Aorta (tissue), 5 donors: ENCODE measurements around the gene SUSD4. TPM values are rescaled to one million over a fixed set of nuclear protein-coding genes. Genes with fewer than 3 reads are reported as not detected.

Source experiments
- ATAC-seq: fragments of 200-7000 bp; cut with Tn5 transposase; one replicate; pipeline ENCODE4 v1.9.1; 2022; ENCODE audit warnings: moderate library complexity; ENCODE audit not compliant: low FRiP score
- DNase-seq, 2 donors: peaks; one replicate each; pipeline ENCODE4 v3.0.0-alpha.2; 2020
- H3K27ac ChIP-seq, 2 donors: one replicate each; pipeline ENCODE4 v1.5.1; 2013; ENCODE audit warnings: low read length in 2 of 2, mild to moderate bottlenecking in 2 of 2, moderate library complexity in 2 of 2, control low read depth in 1 of 2, inconsistent platforms in 1 of 2, low read depth in 1 of 2
- H3K27me3 ChIP-seq, 2 donors: one replicate each; pipeline ENCODE4 v1.6.1; 2013; ENCODE audit warnings: control low read depth in 1 of 2, low read length in 1 of 2, mild to moderate bottlenecking in 1 of 2, moderate library complexity in 1 of 2; ENCODE audit not compliant: insufficient read depth in 2 of 2, control insufficient read depth in 1 of 2
- H3K36me3 ChIP-seq, 2 donors: one replicate each; pipeline ENCODE4 v1.6.1; 2013; ENCODE audit warnings: control low read depth in 1 of 2, low read length in 1 of 2, mild to moderate bottlenecking in 1 of 2; ENCODE audit not compliant: insufficient read depth in 2 of 2, control insufficient read depth in 1 of 2
- H3K4me1 ChIP-seq, 2 donors: one replicate each; pipeline ENCODE4 v1.6.1; 2013; ENCODE audit warnings: low read length in 2 of 2, control low read depth in 1 of 2, mild to moderate bottlenecking in 1 of 2, moderate library complexity in 1 of 2; ENCODE audit not compliant: insufficient read depth in 2 of 2, control insufficient read depth in 1 of 2
- H3K4me3 ChIP-seq, 2 donors: one replicate each; pipeline ENCODE4 v1.5.1; 2013; ENCODE audit warnings: low read length in 2 of 2, control low read depth in 1 of 2, mild to moderate bottlenecking in 1 of 2
- H3K9me3 ChIP-seq: one replicate; pipeline ENCODE4 v1.6.1; 2013; ENCODE audit warnings: mild to moderate bottlenecking, low read length; ENCODE audit not compliant: control insufficient read depth
- WGBS, 2 donors: extraction: QIAGEN DNeasy Blood & Tissue Kit; methylation state at CpG; one replicate each; pipeline ENCODE4 v1.1.7; 2013; 5-methylcytosine and 5-hydroxymethylcytosine counted together
- intact Hi-C, 2 donors: fragments of 100-400 bp; cut with DNase I; formaldehyde crosslinking; loops; one replicate each; pipeline versions ENCODE4 v1.14.2 to v1.15.0; 2022
- polyA plus RNA-seq, 2 donors: library from polyadenylated mRNA; stranded (reverse); fragments of 200-250 nt; gene quantifications; one replicate each; pipeline ENCODE4 v1.2.3, GENCODE V29; 2013
- total RNA-seq, 2 donors: library from RNA; stranded (reverse); fragmentation: NEBNext Ultra II Directional; extraction: Animal tissue kit (Norgen Biotek cat#: 25700); gene quantifications; one replicate each; pipeline ENCODE4 v1.2.1, GENCODE V29; 2021
- donor health status: healthy with polysubstance abuse.
- donor health status: Bipolar disorder and iron deficiency.
- donor health status: DM: no; HTN: no; CAD: no.
- donor health status: DM: no; HTN: no; CAD: no.
- donor health status: DM: yes; HTN: yes; CAD: no.

SUSD4 gene
- total and polyA plus RNA-seq, 4 donors = 0.46 to 0.81 (median 0.57) TPM

- Histone ChIP-seq H3K4me3 (no peak overlapping the region), H3K9me3 (no peaks in the 10 kb centered on the region), H3K27me3 (no peaks in the 10 kb centered on the region), H3K4me1 (no peaks in the 10 kb centered on the region), H3K36me3 (no peaks in the 10 kb centered on the region), H3K27ac (no peak overlapping the region)
- 76 to 85% methylated on average over 5 of the region's 5 CpGs for WGBS, 2 donors
- no peak for ATAC-seq
- intact Hi-C loops = no loop called here
- DNase-seq = no peak
Observed at GRCh38 chr1:223211323-223211985, 152.5 kb downstream of the SUSD4 start.

DNA sequence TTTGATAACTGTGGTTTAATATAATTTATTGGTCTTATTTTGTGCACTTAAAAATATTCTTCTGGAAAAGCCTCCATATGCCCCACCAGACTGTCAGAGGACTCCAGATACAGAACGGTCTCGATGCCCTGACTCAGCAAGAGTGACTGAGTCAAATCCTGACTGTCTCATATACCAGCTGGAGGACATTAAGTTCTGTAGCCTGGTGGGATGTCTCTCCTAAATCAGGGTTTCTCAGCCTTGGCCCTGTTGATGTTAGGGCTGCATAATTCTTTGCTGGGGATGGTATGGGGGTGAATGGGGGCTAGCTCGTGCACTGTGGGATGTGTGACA lies 153.2 kb downstream of the SUSD4 start:
- Histone ChIP-seq H3K36me3 (no peaks in the 10 kb centered on the region), H3K27me3 (no peaks in the 10 kb centered on the region), H3K27ac (no peak overlapping the region), H3K4me1 (no peaks in the 10 kb centered on the region), H3K9me3 (no peaks in the 10 kb centered on the region), H3K4me3 (no peak overlapping the region)
- 85 to 91% methylated on average over 3 of the region's 3 CpGs for WGBS, 2 donors
- DNase-seq (no peak), ATAC-seq (no peak)
- intact Hi-C loops = no loop called here

- intact Hi-C loops = no loop called here
- no peaks in the 10 kb centered on the region for H3K36me3 ChIP-seq
- H3K27me3 ChIP-seq = no peaks in the 10 kb centered on the region
- DNase-seq (no peak), ATAC-seq (no peak)
- H3K4me3 ChIP-seq = no peak overlapping the region
- no peaks in the 10 kb centered on the region for H3K4me1 ChIP-seq
- no peak overlapping the region for H3K27ac ChIP-seq
- WGBS, 2 donors = 86 to 89% methylated on average over 7 of the region's 7 CpGs
- H3K9me3 ChIP-seq = no peaks in the 10 kb centered on the region
Observed at GRCh38 chr1:223209992-223210787, 153.8 kb downstream of the SUSD4 start.

DNA sequence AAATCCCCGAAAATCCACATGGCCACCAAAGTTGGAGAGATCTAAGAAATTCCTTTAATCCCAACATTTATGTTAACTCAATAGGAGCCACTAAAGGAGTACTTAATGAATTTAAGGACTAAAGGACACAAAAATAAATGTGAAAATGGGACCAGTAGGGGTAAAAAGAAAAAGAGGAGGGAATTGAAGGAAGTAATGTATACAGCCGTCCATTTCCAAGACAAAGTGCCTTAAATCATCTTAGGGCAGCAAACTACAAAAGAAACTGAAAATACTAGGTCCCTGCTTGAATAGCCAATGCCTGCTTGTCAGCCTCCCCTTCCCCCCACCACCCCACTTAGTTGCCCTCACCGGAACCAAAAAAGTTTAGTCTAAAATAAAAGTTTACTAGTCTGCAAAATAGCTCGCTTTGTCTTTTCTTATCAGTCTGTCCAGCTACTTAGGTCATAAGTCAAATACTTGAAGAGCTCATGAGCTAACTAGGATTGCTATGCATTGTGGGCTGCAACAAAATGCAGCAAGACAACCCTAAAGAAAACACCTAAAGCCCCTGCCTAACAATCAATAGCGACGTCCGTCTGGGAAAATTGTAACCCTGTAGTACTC lies 154.6 kb downstream of the SUSD4 start:
- WGBS, 2 donors = 62 to 68% methylated on average over 7 of the region's 7 CpGs
- no peak for DNase-seq
- H3K4me1 ChIP-seq = no peaks in the 10 kb centered on the region
- H3K9me3 ChIP-seq = no peaks in the 10 kb centered on the region
- no peaks in the 10 kb centered on the region for H3K36me3 ChIP-seq
- intact Hi-C loops = no loop called here
- no peak for ATAC-seq
- H3K4me3 ChIP-seq = no peak overlapping the region
- H3K27me3 ChIP-seq = peaks cover 0 to under 1% of the 10 kb centered on the region in 2 donors
- no peak overlapping the region for H3K27ac ChIP-seq

GRCh38 chr1:223208164-223209076 lies 155.6 kb downstream of the SUSD4 start:
- WGBS, 2 donors = 70 to 72% methylated on average over 13 of the region's 13 CpGs
- ATAC-seq = no peak
- no peaks in the 10 kb centered on the region for H3K9me3 ChIP-seq
- intact Hi-C loops = no loop called here
- no peaks in the 10 kb centered on the region for H3K4me1 ChIP-seq
- DNase-seq = no peak
- H3K36me3 ChIP-seq = no peaks in the 10 kb centered on the region
- H3K27ac ChIP-seq = no peak overlapping the region
- peaks cover 0 to 2% of the 10 kb centered on the region in 2 donors for H3K27me3 ChIP-seq
- no peak overlapping the region for H3K4me3 ChIP-seq

GRCh38 chr1:223207293-223208066 lies 156.5 kb downstream of the SUSD4 start:
- H3K9me3 ChIP-seq = no peaks in the 10 kb centered on the region
- no peaks in the 10 kb centered on the region for H3K4me1 ChIP-seq
- H3K4me3 ChIP-seq = no peak overlapping the region
- H3K27me3 ChIP-seq = peaks cover 0 to 2% of the 10 kb centered on the region in 2 donors
- no peak for ATAC-seq
- intact Hi-C loops = no loop called here
- WGBS, 2 donors = 60 to 66% methylated on average over 3 of the region's 3 CpGs
- H3K27ac ChIP-seq = no peak overlapping the region
- no peak for DNase-seq
- H3K36me3 ChIP-seq = no peaks in the 10 kb centered on the region

DNA sequence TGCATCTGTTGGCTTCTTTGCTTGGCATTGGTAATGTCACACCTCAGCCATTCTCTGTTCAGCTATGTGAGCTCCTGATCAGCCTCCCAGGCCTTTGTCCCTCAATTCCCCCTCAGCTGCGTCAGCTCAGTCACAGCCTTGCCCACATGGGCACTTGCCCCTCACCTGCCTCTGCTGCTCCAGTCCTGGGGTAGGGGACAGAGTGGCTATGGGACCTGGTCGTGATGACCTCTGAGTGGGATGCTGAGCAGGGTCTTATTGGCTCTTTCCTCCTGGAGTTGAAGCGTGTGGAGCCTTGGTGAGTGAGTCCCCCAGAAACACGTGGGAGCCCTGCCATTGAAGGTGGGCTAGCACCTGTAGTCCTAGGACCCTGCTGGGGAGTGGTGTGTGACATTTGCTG lies 159.6 kb downstream of the SUSD4 start:
- intact Hi-C loops = no loop called here
- no peak overlapping the region for H3K27ac ChIP-seq
- no peak overlapping the region for H3K4me3 ChIP-seq
- H3K36me3 ChIP-seq = no peaks in the 10 kb centered on the region
- H3K9me3 ChIP-seq = peaks cover 2% of the 10 kb centered on the region
- H3K4me1 ChIP-seq = no peaks in the 10 kb centered on the region
- ATAC-seq (no peak), DNase-seq (no peak)
- WGBS, 2 donors = 92% methylated on average over 4 of the region's 4 CpGs
- H3K27me3 ChIP-seq = peaks cover 0 to 2% of the 10 kb centered on the region in 2 donors

DNA sequence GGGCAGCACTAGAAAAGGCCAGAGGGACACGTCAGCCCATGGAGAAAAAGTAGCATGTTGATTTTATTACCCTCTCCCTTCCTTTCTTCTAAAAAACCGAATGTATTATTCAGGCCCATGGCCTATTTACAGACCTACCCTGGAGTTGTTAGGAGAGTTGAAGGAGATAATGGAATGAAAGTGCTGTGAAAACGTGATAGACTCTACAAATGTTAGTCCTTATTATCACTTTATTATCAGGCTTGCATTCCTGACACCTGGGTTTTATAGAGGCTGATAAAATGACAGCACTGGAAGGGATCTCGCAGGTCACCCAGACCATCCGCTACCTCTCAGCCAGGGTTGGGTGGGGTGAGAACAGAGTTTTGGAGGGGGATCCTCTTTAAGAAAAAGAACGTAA lies 160.3 kb downstream of the SUSD4 start:
- peaks cover 2% of the 10 kb centered on the region for H3K9me3 ChIP-seq
- 85 to 88% methylated on average over 6 of the region's 6 CpGs for WGBS, 2 donors
- intact Hi-C loops = no loop called here
- H3K27ac ChIP-seq = no peak overlapping the region
- peaks cover 0 to 2% of the 10 kb centered on the region in 2 donors for H3K27me3 ChIP-seq
- no peak for ATAC-seq
- DNase-seq = no peak
- no peaks in the 10 kb centered on the region for H3K4me1 ChIP-seq
- no peaks in the 10 kb centered on the region for H3K36me3 ChIP-seq
- no peak overlapping the region for H3K4me3 ChIP-seq
